ENCODE results near the gene GRIK1. TPM values are rescaled to one million over a fixed set of nuclear protein-coding genes. Genes with fewer than 3 reads are reported as not detected.

The GRIK1 gene
- polyA plus RNA-seq, 3 donors = not detected

- H3K4me3 ChIP-seq (replicated peaks in 1 of 3; ENCODE audit: low read depth in 2 of 3, low read length in 3 of 3) = no peak overlapping the region
- no peak overlapping the region for H3K4me3 Mint-ChIP-seq
- H3K9me3 ChIP-seq (replicated peaks in 1 of 2; ENCODE audit: control insufficient read depth in 1 of 2, insufficient read depth in 1 of 2, low read length in 2 of 2) = no peaks in the 10 kb centered on the region
- no peaks in the 10 kb centered on the region for H3K36me3 ChIP-seq (replicated peaks in 1 of 2; ENCODE audit: control insufficient read depth in 1 of 2, insufficient read depth in 2 of 2, low read length in 2 of 2)
- no peaks in the 10 kb centered on the region for H3K36me3 Mint-ChIP-seq
- no peak overlapping the region for H3K9ac ChIP-seq (ENCODE audit: insufficient read depth, low read length, poor library complexity, severe bottlenecking)
- H4K20me1 ChIP-seq (ENCODE audit: insufficient read depth, low read length) = no peaks in the 10 kb centered on the region
- no peak for TF ChIP-seq CTCF (IDR thresholded peaks at IDR 0.05)
- H3K4me1 ChIP-seq (ENCODE audit: control insufficient read depth in 1 of 2, insufficient read depth in 2 of 2, low read length in 2 of 2) = no peaks in the 10 kb centered on the region
- no peak overlapping the region for H3K4me2 ChIP-seq (replicated peaks; ENCODE audit: extremely low read depth, low read length, poor library complexity, severe bottlenecking)
- no peak overlapping the region for H2AFZ ChIP-seq (ENCODE audit: insufficient read depth, low read depth, low read length, poor library complexity, severe bottlenecking)
- H3K79me2 ChIP-seq (ENCODE audit: insufficient read depth, low read length) = no peaks in the 10 kb centered on the region
- DNase-seq = no peak
- H3K4me1 Mint-ChIP-seq = no peaks in the 10 kb centered on the region
- intact Hi-C loops (cut with micrococcal nuclease) = no loop called here
- no peaks in the 10 kb centered on the region for H3K27me3 Mint-ChIP-seq (ENCODE audit: low read depth in 3 of 3)
- WGBS (ENCODE audit: insufficient coverage) = 100% methylated on average over 1 of the region's 7 CpGs
- H3K27me3 ChIP-seq (ENCODE audit: control insufficient read depth in 2 of 2, insufficient read depth in 2 of 2, low read length in 2 of 2) = no peaks in the 10 kb centered on the region
- H3K27ac Mint-ChIP-seq = no peak overlapping the region
- peaks cover 0 to 4% (median 0%) of the 10 kb centered on the region in 7 donors for H3K9me3 Mint-ChIP-seq
- H3K27ac ChIP-seq (ENCODE audit: low read depth in 1 of 2, low read length in 2 of 2) = no peak overlapping the region
Measured at GRCh38 chr21:29578306-29578705, 361.5 kb downstream of the GRIK1 start.

- H3K9me3 Mint-ChIP-seq = peaks cover 0 to 4% (median 0%) of the 10 kb centered on the region in 7 donors
- 61% methylated on average over 7 of the region's 7 CpGs for WGBS (ENCODE audit: insufficient coverage)
- H3K4me3 Mint-ChIP-seq = no peak overlapping the region
Measured at GRCh38 chr21:29571949-29572348, 367.8 kb downstream of the GRIK1 start.

More at GRCh38 chr21:29571949-29572348, 367.8 kb downstream of the GRIK1 start:
- H3K79me2 ChIP-seq (ENCODE audit: insufficient read depth, low read length) = no peaks in the 10 kb centered on the region
- H2AFZ ChIP-seq (ENCODE audit: insufficient read depth, low read depth, low read length, poor library complexity, severe bottlenecking) = no peak overlapping the region
- H3K9me3 ChIP-seq (replicated peaks in 1 of 2; ENCODE audit: control insufficient read depth in 1 of 2, insufficient read depth in 1 of 2, low read length in 2 of 2) = no peaks in the 10 kb centered on the region
- H3K36me3 ChIP-seq (replicated peaks in 1 of 2; ENCODE audit: control insufficient read depth in 1 of 2, insufficient read depth in 2 of 2, low read length in 2 of 2) = no peaks in the 10 kb centered on the region
- Mint-ChIP-seq H3K27me3 (ENCODE audit: low read depth in 3 of 3) (no peaks in the 10 kb centered on the region), H3K4me1 (peaks cover 10% of the 10 kb centered on the region), H3K27ac (peak overlapping the region in 2 of 7 donors; percentile 7 to 37), H3K36me3 (peaks cover 0 to 2% of the 10 kb centered on the region in 2 donors)
- no peak overlapping the region for H3K27ac ChIP-seq (ENCODE audit: low read depth in 1 of 2, low read length in 2 of 2)
- peak in 1 of 3 donors; percentile 4 for DNase-seq
- H3K4me3 ChIP-seq (replicated peaks in 1 of 3; ENCODE audit: low read depth in 2 of 3, low read length in 3 of 3) = no peak overlapping the region
- no peaks in the 10 kb centered on the region for H4K20me1 ChIP-seq (ENCODE audit: insufficient read depth, low read length)
- intact Hi-C loops (cut with micrococcal nuclease) = no loop called here
- H3K27me3 ChIP-seq (ENCODE audit: control insufficient read depth in 2 of 2, insufficient read depth in 2 of 2, low read length in 2 of 2) = no peaks in the 10 kb centered on the region
- no peaks in the 10 kb centered on the region for H3K4me1 ChIP-seq (ENCODE audit: control insufficient read depth in 1 of 2, insufficient read depth in 2 of 2, low read length in 2 of 2)
- no peak for TF ChIP-seq CTCF (IDR thresholded peaks at IDR 0.05)
- no peak overlapping the region for H3K4me2 ChIP-seq (replicated peaks; ENCODE audit: extremely low read depth, low read length, poor library complexity, severe bottlenecking)
- H3K9ac ChIP-seq (ENCODE audit: insufficient read depth, low read length, poor library complexity, severe bottlenecking) = no peak overlapping the region
